Ishikawa (cell line): ENCODE results near the gene NT5DC3.

Source experiments
- CEBPB ChIP-seq: IDR thresholded peaks from 2 replicates; pipeline ENCODE4 v1.6.1; 2012
- CREB1 ChIP-seq: IDR thresholded peaks from 2 replicates; pipeline ENCODE4 v1.6.1; 2012; ENCODE audit warnings: low read depth
- EGR1 ChIP-seq: IDR thresholded peaks from 2 replicates; pipeline ENCODE4 v1.6.1; 2012
- EP300 ChIP-seq: IDR thresholded peaks from 2 replicates; pipeline ENCODE4 v1.6.1; 2012; ENCODE audit warnings: borderline replicate concordance
- FOXM1 ChIP-seq: IDR thresholded peaks from 2 replicates; pipeline ENCODE4 v1.6.1; 2012; ENCODE audit warnings: low read depth, borderline replicate concordance
- MAX ChIP-seq: IDR thresholded peaks from 2 replicates; pipeline ENCODE4 v1.6.1; 2012
- NFIC ChIP-seq: IDR thresholded peaks from 2 replicates; pipeline ENCODE4 v1.6.1; 2012
- RAD21 ChIP-seq: IDR thresholded peaks from 2 replicates; pipeline ENCODE4 v1.6.1; 2012; ENCODE audit warnings: low read depth
- REST ChIP-seq: IDR thresholded peaks from 2 replicates; pipeline ENCODE4 v1.6.1; 2012; ENCODE audit warnings: low read depth, mild to moderate bottlenecking
- TAF1 ChIP-seq: IDR thresholded peaks from 2 replicates; pipeline ENCODE4 v1.6.1; 2012; ENCODE audit warnings: low read depth, mild to moderate bottlenecking
- TCF12 ChIP-seq: IDR thresholded peaks from 2 replicates; pipeline ENCODE4 v1.6.1; 2012; ENCODE audit warnings: low read depth
- TEAD4 ChIP-seq: IDR thresholded peaks from 2 replicates; pipeline ENCODE4 v1.6.1; 2012
- USF1 ChIP-seq: IDR thresholded peaks from 2 replicates; pipeline ENCODE4 v1.6.1; 2012
- YY1 ChIP-seq: IDR thresholded peaks from 2 replicates; pipeline ENCODE4 v1.6.1; 2012; ENCODE audit warnings: low read depth
- ZBTB7A ChIP-seq: IDR thresholded peaks from 2 replicates; pipeline ENCODE4 v1.6.1; 2012; ENCODE audit warnings: low read depth

The NT5DC3 gene

DNA sequence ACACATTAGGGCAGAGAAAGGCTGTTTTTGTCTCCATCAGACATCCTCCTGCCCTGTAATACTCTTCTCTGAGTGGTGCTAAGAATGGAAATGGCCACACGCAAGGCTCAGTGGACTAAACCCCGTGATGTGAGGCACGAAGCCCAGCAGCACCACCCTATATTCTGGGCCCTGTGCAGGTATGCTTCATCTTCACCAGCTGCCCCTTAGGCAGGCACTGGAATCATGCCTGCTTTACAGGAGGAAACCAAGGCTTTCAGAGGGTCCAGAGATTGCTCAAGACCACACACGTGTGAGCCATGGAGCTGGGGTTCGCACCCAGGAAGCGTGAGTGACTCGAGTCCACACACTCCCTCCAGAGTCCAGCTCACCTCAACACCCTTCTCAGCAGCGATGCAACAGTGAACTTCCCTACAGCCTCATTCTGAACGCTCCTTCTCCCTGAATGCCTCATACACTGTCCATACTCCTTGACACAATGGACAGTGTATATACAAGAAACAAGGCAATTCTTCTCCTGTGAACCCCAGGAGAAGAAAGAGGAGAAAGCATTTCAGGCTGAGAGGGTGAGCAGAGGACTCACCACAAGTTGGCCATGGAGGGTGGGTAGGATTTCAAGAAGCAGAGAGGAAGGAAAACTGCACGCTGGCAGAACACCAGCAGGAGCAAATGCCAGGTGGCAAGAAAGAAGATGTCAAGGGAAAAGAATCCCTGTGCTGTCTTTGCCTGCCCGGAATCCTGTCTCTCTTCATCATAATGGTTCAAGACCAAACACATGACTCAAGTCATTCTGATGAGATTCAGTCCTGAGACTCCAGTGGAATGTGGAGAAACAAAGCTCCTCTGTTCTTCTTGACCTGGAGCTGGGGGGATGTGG, 39.1 kb downstream of the NT5DC3 start:
- TF ChIP-seq CEBPB, result no peak
- no peak for TF ChIP-seq REST
- no peak for TF ChIP-seq TCF12
- TF ChIP-seq ZBTB7A, result no peak
- no peak for TF ChIP-seq USF1

DNA sequence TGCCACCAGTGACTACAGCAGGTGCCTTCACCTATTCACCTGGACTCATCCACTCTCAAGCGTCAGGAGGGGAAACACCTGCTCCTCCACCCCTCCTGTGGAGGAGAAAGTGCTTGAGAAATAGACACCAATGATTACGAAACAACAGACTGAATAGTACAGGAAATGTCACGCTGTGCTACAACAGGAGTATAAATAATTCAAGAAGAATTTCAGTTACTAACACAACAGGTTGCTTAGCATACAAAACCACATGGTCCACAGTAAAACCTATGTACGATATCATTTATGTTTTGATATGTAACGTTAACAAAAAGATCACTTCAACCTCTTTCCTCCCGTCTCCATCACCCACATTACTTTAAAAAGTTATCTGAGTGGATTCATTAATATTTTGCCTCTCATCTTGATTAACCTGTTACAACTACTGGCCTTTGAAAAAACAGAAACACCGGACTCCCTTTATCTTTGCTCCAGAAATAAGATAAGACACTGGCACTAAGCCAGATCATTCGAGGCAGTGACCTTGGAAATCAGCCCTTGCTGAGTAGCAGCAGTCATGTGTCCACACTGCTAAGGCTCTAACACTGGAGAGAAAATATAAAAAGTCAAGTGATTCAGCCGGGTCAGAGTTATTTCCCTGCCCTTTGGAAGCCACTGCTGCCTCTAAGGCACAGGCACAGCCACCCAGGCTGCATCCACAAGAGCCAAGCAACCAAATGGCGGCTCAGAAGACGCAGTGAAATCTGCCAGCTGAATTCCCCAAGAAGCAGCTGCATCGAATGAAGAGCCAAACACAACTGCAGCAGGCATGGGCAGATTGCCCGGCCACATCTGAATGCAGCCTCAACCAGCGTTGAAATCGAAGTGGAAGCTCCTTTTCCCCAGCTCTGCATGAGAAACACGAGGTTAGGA, 40.9 kb downstream of the NT5DC3 start:
- TF ChIP-seq TEAD4 (0 out of 2 replicates have a peak, but pooled peaks have one; percentile 45), NFIC (peak; percentile 44; the same call in 1 of the 2 replicates), EP300 (peak; percentile 47; the same call in 1 of the 2 replicates), CEBPB (peak; percentile 99), TCF12 (peak; percentile 61; the same call in 1 of the 2 replicates), TAF1 (no peak), MAX (no peak)

GRCh38 chr12:103799504-103799856, 41.6 kb downstream of the NT5DC3 start:
- TF ChIP-seq RAD21 (no peak), EP300 (no peak), TAF1 (no peak), ZBTB7A (no peak), REST (no peak), EGR1 (no peak), TEAD4 (no peak), CEBPB (no peak), FOXM1 (no peak), CREB1 (no peak), MAX (no peak), NFIC (no peak), TCF12 (no peak), USF1 (no peak), YY1 (no peak)

DNA sequence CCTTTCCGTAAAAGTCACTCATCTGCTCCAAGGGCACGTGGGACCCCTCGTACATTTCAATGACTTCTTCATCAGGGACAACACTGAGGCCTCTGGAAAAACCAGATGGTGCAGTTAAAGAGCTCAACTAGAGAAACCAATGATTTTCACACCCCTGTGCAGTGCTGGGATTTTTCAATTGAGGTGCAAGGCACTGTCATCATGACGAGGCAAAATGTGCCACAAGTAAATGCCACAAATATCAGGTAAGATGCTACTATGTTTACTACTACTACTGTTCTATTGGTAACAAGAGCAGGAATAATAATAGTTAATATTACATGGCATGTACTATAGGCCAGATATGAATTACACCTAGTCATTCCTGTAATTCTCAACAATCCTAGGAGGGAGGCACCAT, 42.4 kb downstream of the NT5DC3 start:
- TF ChIP-seq RAD21 (no peak), EP300 (no peak), USF1 (no peak), CEBPB (no peak), NFIC (no peak), ZBTB7A (no peak), EGR1 (no peak), YY1 (no peak), MAX (no peak), TAF1 (no peak), CREB1 (no peak), TCF12 (no peak)
